DOHH2 (cell line): ENCODE data around the gene SHROOM1.
"Not testable (repeated sequence)": the region's sequence is repeated elsewhere in the genome, so short reads cannot be mapped to it uniquely, and the experiment has no call there.

ENCODE experiments used
- EZH2phosphoT487 ChIP-seq: fragments of 200-600 bp; sonication (generic); IDR thresholded peaks from 2 replicates; pipeline ENCODE4 v1.6.1; 2017; ENCODE audit warnings: borderline replicate concordance, mild to moderate bottlenecking, antibody characterized with exemption, low read length, moderate library complexity, mixed read lengths
- TF ChIP-seq, protein P1 (sequence below): fragments of 200-600 bp; sonication (generic); IDR thresholded peaks from one replicate; pipeline ENCODE4 v1.5.1; 2014; ENCODE audit warnings: antibody characterized with exemption, mild to moderate bottlenecking, low read depth, low read length; ENCODE audit not compliant: poor library complexity, severe bottlenecking

DNA sequence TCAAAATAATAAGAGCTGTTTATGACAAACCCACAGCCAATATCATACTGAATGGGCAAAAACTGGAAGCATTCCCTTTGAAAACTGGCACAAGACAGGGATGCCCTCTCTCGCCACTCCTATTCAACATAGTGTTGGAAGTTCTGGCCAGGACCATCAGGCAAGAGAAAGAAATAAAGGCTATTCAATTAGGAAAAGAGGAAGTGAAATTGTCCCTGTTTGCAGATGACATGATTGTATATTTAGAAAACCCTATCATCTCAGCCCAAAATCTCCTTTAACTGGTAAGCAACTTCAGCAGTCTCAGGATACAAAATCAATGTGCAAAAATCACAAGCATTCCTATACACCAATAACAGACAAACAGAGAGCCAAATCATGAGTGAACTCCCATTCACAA is 26.2 kb downstream of the SHROOM1 start:
- TF ChIP-seq, protein P1, sequence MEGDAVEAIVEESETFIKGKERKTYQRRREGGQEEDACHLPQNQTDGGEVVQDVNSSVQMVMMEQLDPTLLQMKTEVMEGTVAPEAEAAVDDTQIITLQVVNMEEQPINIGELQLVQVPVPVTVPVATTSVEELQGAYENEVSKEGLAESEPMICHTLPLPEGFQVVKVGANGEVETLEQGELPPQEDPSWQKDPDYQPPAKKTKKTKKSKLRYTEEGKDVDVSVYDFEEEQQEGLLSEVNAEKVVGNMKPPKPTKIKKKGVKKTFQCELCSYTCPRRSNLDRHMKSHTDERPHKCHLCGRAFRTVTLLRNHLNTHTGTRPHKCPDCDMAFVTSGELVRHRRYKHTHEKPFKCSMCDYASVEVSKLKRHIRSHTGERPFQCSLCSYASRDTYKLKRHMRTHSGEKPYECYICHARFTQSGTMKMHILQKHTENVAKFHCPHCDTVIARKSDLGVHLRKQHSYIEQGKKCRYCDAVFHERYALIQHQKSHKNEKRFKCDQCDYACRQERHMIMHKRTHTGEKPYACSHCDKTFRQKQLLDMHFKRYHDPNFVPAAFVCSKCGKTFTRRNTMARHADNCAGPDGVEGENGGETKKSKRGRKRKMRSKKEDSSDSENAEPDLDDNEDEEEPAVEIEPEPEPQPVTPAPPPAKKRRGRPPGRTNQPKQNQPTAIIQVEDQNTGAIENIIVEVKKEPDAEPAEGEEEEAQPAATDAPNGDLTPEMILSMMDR = not testable (repeated sequence)
- TF ChIP-seq EZH2phosphoT487 = not testable (repeated sequence)
